ENCODE data around the gene MAP3K3.

MAP3K3 gene

DNA sequence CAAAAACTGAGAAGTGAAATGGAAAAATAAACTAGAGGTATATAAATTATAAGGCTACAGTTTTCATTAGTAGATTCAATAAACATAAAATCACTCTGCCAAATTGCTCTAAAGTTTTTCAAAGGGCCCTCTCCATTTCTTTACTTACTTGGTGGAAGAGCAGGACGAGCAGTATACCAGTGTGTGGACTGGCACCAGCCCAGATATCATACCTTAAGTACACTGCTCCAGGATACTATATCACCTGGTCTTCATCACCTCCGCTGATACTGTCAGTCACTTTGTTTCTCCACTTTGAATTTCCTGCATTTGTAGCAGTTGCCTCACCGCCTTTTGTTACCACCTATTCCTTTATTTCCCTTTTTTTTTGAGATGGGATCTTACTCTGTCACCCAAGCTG lies 37.6 kb downstream of the MAP3K3 start:
- TF ChIP-seq, protein P1, sequence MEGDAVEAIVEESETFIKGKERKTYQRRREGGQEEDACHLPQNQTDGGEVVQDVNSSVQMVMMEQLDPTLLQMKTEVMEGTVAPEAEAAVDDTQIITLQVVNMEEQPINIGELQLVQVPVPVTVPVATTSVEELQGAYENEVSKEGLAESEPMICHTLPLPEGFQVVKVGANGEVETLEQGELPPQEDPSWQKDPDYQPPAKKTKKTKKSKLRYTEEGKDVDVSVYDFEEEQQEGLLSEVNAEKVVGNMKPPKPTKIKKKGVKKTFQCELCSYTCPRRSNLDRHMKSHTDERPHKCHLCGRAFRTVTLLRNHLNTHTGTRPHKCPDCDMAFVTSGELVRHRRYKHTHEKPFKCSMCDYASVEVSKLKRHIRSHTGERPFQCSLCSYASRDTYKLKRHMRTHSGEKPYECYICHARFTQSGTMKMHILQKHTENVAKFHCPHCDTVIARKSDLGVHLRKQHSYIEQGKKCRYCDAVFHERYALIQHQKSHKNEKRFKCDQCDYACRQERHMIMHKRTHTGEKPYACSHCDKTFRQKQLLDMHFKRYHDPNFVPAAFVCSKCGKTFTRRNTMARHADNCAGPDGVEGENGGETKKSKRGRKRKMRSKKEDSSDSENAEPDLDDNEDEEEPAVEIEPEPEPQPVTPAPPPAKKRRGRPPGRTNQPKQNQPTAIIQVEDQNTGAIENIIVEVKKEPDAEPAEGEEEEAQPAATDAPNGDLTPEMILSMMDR (IDR thresholded peaks at IDR 0.05; ENCODE audit: low read depth, low read length): no peak
- no peak overlapping the region for H3K27ac ChIP-seq
- H3K36me3 ChIP-seq: peaks cover 75% of the 10 kb centered on the region
- no peaks in the 10 kb centered on the region for H3K27me3 ChIP-seq (ENCODE audit: insufficient read depth, low read depth, severe bottlenecking)
- no peaks in the 10 kb centered on the region for H3K9me3 ChIP-seq (ENCODE audit: severe bottlenecking)
- no peak for DNase-seq
- no peak overlapping the region for H3K4me3 ChIP-seq (ENCODE audit: low read depth, low read length)

DNA sequence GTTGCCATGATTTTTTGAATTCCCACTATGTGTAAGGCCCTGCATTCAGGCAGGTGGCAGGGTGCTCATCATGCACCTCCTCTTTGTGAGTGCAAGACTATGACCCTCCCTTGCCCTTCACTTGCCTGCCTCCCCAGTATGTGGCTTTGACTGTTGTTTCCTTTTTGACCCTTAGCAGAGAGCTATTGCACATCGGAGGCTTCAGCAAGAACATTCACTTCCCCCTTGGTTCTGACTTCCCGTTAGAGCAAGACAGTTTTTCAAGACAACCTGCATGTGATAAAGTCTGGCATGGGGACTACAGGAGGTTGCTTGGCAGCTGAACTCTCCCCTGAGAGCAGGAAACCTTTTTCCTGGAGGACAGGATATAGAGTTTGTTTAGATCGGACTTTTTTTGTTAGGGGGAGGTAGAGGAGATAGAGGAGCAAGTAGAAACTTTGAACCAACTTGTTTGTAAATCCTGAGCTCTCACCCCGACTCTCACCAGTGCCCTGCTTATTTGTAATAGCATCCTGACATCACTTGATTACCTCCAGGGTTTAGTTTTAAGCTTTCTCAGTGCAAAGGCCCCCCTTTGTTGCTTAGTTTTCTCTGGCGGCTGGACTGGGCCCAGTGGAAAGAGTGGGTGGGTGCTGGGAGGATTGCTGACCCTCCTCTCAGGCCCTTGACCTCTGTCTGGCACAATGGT lies 43.5 kb downstream of the MAP3K3 start:
- no peak for DNase-seq
- Histone ChIP-seq H3K4me3 (ENCODE audit: low read depth, low read length) (no peak overlapping the region), H3K27ac (no peak overlapping the region)

DNA sequence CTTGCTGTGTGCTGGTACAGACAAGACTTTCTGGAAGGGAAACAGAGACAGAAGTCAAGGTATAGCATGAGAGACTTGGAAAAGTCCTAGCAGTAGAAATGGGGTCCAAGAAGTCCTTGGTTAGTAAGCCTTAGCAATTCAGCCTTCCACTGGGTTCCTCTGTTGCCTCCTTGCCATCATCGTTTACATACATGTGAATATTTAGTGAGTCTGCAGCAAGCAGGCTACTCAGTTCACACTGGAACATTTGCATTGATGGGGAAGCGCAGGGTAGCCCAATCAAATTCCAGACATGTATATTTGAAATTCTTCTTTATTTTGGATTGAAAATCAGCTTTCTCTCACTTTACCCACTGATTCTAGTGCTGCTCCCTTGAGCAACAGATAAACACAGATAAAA lies 50.6 kb downstream of the MAP3K3 start:
- Histone ChIP-seq H3K9me3 (ENCODE audit: severe bottlenecking) (no peaks in the 10 kb centered on the region), H3K27ac (no peak overlapping the region), H3K4me3 (ENCODE audit: low read depth, low read length) (no peak overlapping the region), H3K36me3 (peaks cover 40% of the 10 kb centered on the region), H3K27me3 (ENCODE audit: insufficient read depth, low read depth, severe bottlenecking) (no peaks in the 10 kb centered on the region)
- no peak for DNase-seq
- TF ChIP-seq, protein P1 (IDR thresholded peaks at IDR 0.05; ENCODE audit: low read depth, low read length): no peak

More for the DNA sequence above, 43.5 kb downstream of the MAP3K3 start:
- Histone ChIP-seq H3K36me3 (peaks cover 77% of the 10 kb centered on the region), H3K27me3 (ENCODE audit: insufficient read depth, low read depth, severe bottlenecking) (no peaks in the 10 kb centered on the region), H3K9me3 (ENCODE audit: severe bottlenecking) (no peaks in the 10 kb centered on the region)
- TF ChIP-seq, protein P1 (IDR thresholded peaks at IDR 0.05; ENCODE audit: low read depth, low read length): no peak

DNA sequence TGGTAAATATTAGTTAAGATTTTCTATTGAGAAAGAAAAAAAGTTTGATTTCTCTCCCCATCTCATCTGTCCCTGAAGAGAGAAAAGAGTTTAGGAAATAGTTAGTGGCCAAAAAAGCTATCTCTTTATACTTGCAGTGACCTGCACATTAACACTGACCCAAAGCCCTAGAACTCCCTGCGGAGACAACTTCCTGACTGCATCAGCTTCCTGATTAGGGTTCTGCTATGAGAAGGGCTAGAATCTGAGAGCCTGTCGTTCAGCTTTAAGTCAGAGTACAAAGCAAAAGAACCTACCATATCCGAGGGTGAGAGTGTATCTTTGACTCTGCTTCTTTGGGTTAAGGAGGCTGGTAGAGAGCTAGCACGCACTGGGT lies 53.0 kb downstream of the MAP3K3 start:
- TF ChIP-seq, protein P1 (IDR thresholded peaks at IDR 0.05; ENCODE audit: low read depth, low read length): no peak
- no peaks in the 10 kb centered on the region for H3K27me3 ChIP-seq (ENCODE audit: insufficient read depth, low read depth, severe bottlenecking)
- H3K27ac ChIP-seq: no peak overlapping the region
- H3K9me3 ChIP-seq (ENCODE audit: severe bottlenecking): no peaks in the 10 kb centered on the region
- H3K36me3 ChIP-seq: peaks cover 27% of the 10 kb centered on the region
- no peak overlapping the region for H3K4me3 ChIP-seq (ENCODE audit: low read depth, low read length)
- no peak for DNase-seq

DNA sequence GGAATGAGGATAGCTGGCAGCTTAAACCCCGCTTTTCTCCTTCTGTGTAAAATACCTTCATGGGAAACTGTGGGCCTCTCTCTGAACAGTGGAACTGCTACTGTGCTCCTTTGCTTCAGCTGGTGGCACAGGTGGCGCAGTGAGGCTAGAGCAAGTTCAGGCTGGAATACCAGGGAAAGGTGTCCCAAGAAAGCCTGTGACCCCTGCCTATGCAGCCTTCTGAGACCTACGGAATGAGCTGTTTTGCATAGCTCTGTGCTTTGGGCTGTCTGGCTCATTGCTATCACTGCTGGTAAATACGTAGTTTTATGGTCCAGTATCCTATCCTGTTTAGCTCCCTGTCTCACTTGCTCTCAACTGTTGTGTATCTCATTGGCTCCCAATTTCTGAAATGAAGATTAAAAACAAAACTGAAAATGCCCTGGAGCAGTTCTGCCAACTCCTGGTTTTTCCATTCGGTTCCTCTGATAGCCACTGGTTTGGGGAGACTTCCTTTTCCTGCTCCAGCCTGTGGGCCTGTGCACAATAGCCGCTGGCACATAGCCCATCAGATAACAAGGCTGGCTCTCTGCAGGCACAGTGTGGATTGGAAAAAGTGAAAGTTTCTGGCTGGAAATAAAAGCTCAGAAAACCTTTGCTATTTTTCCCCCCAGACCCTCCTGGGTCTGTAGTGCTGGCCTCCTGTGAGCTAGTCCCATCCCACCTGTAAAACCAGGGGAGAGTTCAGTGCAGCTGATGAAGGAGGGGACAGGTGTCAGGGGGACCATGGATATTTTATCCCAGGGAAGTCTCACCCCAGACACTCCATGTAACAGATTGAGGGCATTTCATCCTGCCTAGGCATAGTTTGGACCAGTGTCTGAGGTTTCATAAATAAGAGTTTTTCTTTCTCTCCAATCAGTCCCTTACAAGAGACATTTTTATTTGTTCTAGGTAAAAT lies 53.7 kb downstream of the MAP3K3 start:
- Histone ChIP-seq H3K9me3 (ENCODE audit: severe bottlenecking) (no peaks in the 10 kb centered on the region), H3K4me3 (ENCODE audit: low read depth, low read length) (no peak overlapping the region), H3K36me3 (peaks cover 25% of the 10 kb centered on the region), H3K27ac (peak overlapping the region; percentile 2; the same call in 1 of the 2 replicates), H3K27me3 (ENCODE audit: insufficient read depth, low read depth, severe bottlenecking) (no peaks in the 10 kb centered on the region)
- TF ChIP-seq, protein P1 (IDR thresholded peaks at IDR 0.05; ENCODE audit: low read depth, low read length): no peak
- no peak for DNase-seq
